ENCODE measurements around the gene SMC4. TPM values are rescaled to one million over a fixed set of nuclear protein-coding genes. Genes with fewer than 3 reads are reported as not detected.

SMC4 gene
- total RNA-seq, 2 experiments from 2014 or later, result 143 to 157 TPM

- H3K27ac Mint-ChIP-seq, result peak overlapping the region; percentile 98
- ChIA-PET CTCF (interaction anchor here (0.9 to 1.4 kb wide), 2 partner anchors 12 to 49 kb away, joined by 3 to 9 read pairs; partner anchors contain the start of gene TRIM59), POLR2A (interaction anchor here (0.7 to 2.3 kb wide), 6 partner anchors 9 to 821 kb away, joined by 3 to 31 read pairs (median 6); partner anchors contain the start of genes IL12A, NMD3 and TRIM59)
- H3K4me1 Mint-ChIP-seq (ENCODE audit: low read depth), result peaks cover 44% of the 10 kb centered on the region
- peak overlapping the region; percentile 98 for H3K4me3 Mint-ChIP-seq
- DNase-seq, result peak; percentile 46
- intact Hi-C loops (cut with micrococcal nuclease), result loop anchor here (5.0 kb wide), 1 partner anchor 413 kb away; the partner anchor contains the start of gene IL12A
- H3K9me3 Mint-ChIP-seq, result no peaks in the 10 kb centered on the region
- H3K36me3 Mint-ChIP-seq, result peaks cover 49% of the 10 kb centered on the region
- peaks cover 4% of the 10 kb centered on the region for H3K27me3 Mint-ChIP-seq
Measured at GRCh38 chr3:160400030-160400701, 716 bp downstream of the SMC4 start.

GRCh38 chr3:160400702-160401150 lies 1.3 kb downstream of the SMC4 start:
- peaks cover 52% of the 10 kb centered on the region for H3K36me3 Mint-ChIP-seq
- H3K4me1 Mint-ChIP-seq (ENCODE audit: low read depth), result peaks cover 41% of the 10 kb centered on the region
- CTCF ChIA-PET, result interaction anchor here (0.9 to 1.4 kb wide), 2 partner anchors 12 to 49 kb away, joined by 3 to 9 read pairs; partner anchors contain the start of gene TRIM59
- intact Hi-C loops (cut with micrococcal nuclease), result loop anchor here (5.0 kb wide), 1 partner anchor 413 kb away; the partner anchor contains the start of gene IL12A
- H3K27me3 Mint-ChIP-seq, result peaks cover 4% of the 10 kb centered on the region
- peak overlapping the region; percentile 98 for H3K27ac Mint-ChIP-seq
- POLR2A ChIA-PET, result interaction anchor here (1.0 to 2.3 kb wide), 5 partner anchors 9 to 412 kb away, joined by 3 to 31 read pairs (median 6); partner anchors contain the start of genes IL12A and TRIM59
- peak; percentile 33 for DNase-seq
- H3K4me3 Mint-ChIP-seq, result peak overlapping the region; percentile 98
- H3K9me3 Mint-ChIP-seq, result no peaks in the 10 kb centered on the region

- CTCF ChIA-PET, result interaction anchor here (0.5 to 1.3 kb wide), 2 partner anchors 12 to 1670 kb away, joined by 3 to 7 read pairs; no protein-coding TSS in a partner anchor
- POLR2A ChIA-PET, result interaction anchor here (1.0 to 2.6 kb wide), 2 partner anchors 45 to 47 kb away, joined by 3 to 15 read pairs; partner anchors contain the start of gene TRIM59
- Mint-ChIP-seq H3K4me1 (ENCODE audit: low read depth) (peaks cover 40% of the 10 kb centered on the region), H3K27ac (peak overlapping the region; percentile 84), H3K27me3 (peaks cover 4% of the 10 kb centered on the region), H3K9me3 (no peaks in the 10 kb centered on the region), H3K36me3 (peaks cover 58% of the 10 kb centered on the region), H3K4me3 (peak overlapping the region; percentile 98)
- peak; percentile 27 for DNase-seq
- intact Hi-C loops (cut with micrococcal nuclease), result loop anchor here (5.0 kb wide), 1 partner anchor 414 kb away; the partner anchor contains the start of gene IL12A
Measured at GRCh38 chr3:160401291-160402095, 2.0 kb downstream of the SMC4 start.

GRCh38 chr3:160402221-160403027 lies 3.0 kb downstream of the SMC4 start:
- POLR2A ChIA-PET, result interaction anchor here (2.6 kb wide), 1 partner anchor 46 kb away, joined by 15 read pairs; the partner anchor contains the start of gene TRIM59
- peaks cover 34% of the 10 kb centered on the region for H3K4me1 Mint-ChIP-seq (ENCODE audit: low read depth)
- H3K9me3 Mint-ChIP-seq, result no peaks in the 10 kb centered on the region
- intact Hi-C loops (cut with micrococcal nuclease), result loop anchor here (5.0 kb wide), 1 partner anchor 415 kb away; the partner anchor contains the start of gene IL12A
- peaks cover 4% of the 10 kb centered on the region for H3K27me3 Mint-ChIP-seq
- H3K4me3 Mint-ChIP-seq, result peak overlapping the region; percentile 98
- no peak for DNase-seq
- H3K36me3 Mint-ChIP-seq, result peaks cover 58% of the 10 kb centered on the region
- H3K27ac Mint-ChIP-seq, result peak overlapping the region; percentile 35
- CTCF ChIA-PET, result interaction anchor here (0.8 to 1.8 kb wide), 6 partner anchors 10 to 370 kb away, joined by 3 to 10 read pairs (median 4); partner anchors contain the start of gene TRIM59

GRCh38 chr3:160403028-160403545 lies 3.6 kb downstream of the SMC4 start:
- H3K36me3 Mint-ChIP-seq, result peaks cover 62% of the 10 kb centered on the region
- no peak for DNase-seq
- peak overlapping the region; percentile 98 for H3K4me3 Mint-ChIP-seq
- peaks cover 32% of the 10 kb centered on the region for H3K4me1 Mint-ChIP-seq (ENCODE audit: low read depth)
- CTCF ChIA-PET, result interaction anchor here (0.8 to 1.8 kb wide), 5 partner anchors 10 to 371 kb away, joined by 3 to 10 read pairs (median 3); partner anchors contain the start of gene TRIM59
- intact Hi-C loops (cut with micrococcal nuclease), result loop anchor here (5.0 kb wide), 1 partner anchor 416 kb away; the partner anchor contains the start of gene IL12A
- POLR2A ChIA-PET, result interaction anchor here (2.6 kb wide), 1 partner anchor 46 kb away, joined by 15 read pairs; the partner anchor contains the start of gene TRIM59
- peak overlapping the region; percentile 21 for H3K27ac Mint-ChIP-seq
- peaks cover 4% of the 10 kb centered on the region for H3K27me3 Mint-ChIP-seq
- no peaks in the 10 kb centered on the region for H3K9me3 Mint-ChIP-seq

- POLR2A ChIA-PET, result interaction anchor here (2.6 kb wide), 1 partner anchor 45 kb away, joined by 15 read pairs; the partner anchor contains the start of gene TRIM59
- peaks cover 28% of the 10 kb centered on the region for H3K4me1 Mint-ChIP-seq (ENCODE audit: low read depth)
- DNase-seq, result no peak
- CTCF ChIA-PET, result interaction anchor here (1.1 to 1.8 kb wide), 3 partner anchors 9 to 372 kb away, joined by 3 to 10 read pairs (median 3); no protein-coding TSS in a partner anchor
- H3K27ac Mint-ChIP-seq, result peak overlapping the region; percentile 69
- peaks cover 67% of the 10 kb centered on the region for H3K36me3 Mint-ChIP-seq
- peak overlapping the region; percentile 66 for H3K4me3 Mint-ChIP-seq
- intact Hi-C loops (cut with micrococcal nuclease), result loop anchor here (5.0 kb wide), 1 partner anchor 417 kb away; the partner anchor contains the start of gene IL12A
- H3K27me3 Mint-ChIP-seq, result peaks cover 4% of the 10 kb centered on the region
- H3K9me3 Mint-ChIP-seq, result no peaks in the 10 kb centered on the region
Measured at GRCh38 chr3:160403796-160404470, 4.5 kb downstream of the SMC4 start.

- H3K27me3 Mint-ChIP-seq, result no peaks in the 10 kb centered on the region
- DNase-seq, result no peak
- H3K4me1 Mint-ChIP-seq (ENCODE audit: low read depth), result peaks cover 8% of the 10 kb centered on the region
- ChIA-PET CTCF (no interaction called here), POLR2A (interaction anchor here (0.9 to 1.7 kb wide), 3 partner anchors 9 to 40 kb away, joined by 3 to 6 read pairs (median 3); partner anchors contain the start of genes SMC4 and TRIM59)
- H3K36me3 Mint-ChIP-seq, result peaks cover 40% of the 10 kb centered on the region
- intact Hi-C loops (cut with micrococcal nuclease), result no loop called here
- H3K27ac Mint-ChIP-seq, result no peak overlapping the region
- H3K4me3 Mint-ChIP-seq, result no peak overlapping the region
- no peaks in the 10 kb centered on the region for H3K9me3 Mint-ChIP-seq
Measured at GRCh38 chr3:160409812-160410610, 10.6 kb downstream of the SMC4 start.

GRCh38 chr3:160412477-160412876 lies 13.0 kb downstream of the SMC4 start:
- no peak overlapping the region for H3K4me3 Mint-ChIP-seq
- no peak for DNase-seq
- H3K9me3 Mint-ChIP-seq, result no peaks in the 10 kb centered on the region
- no peaks in the 10 kb centered on the region for H3K27me3 Mint-ChIP-seq
- CTCF ChIA-PET, result interaction anchor here (1.1 to 3.9 kb wide), 12 partner anchors 9 to 528 kb away, joined by 3 to 30 read pairs (median 6); partner anchors contain the start of gene SMC4
- H3K4me1 Mint-ChIP-seq (ENCODE audit: low read depth), result peaks cover 14% of the 10 kb centered on the region
- no peak overlapping the region for H3K27ac Mint-ChIP-seq
- intact Hi-C loops (cut with micrococcal nuclease), result no loop called here
- H3K36me3 Mint-ChIP-seq, result peaks cover 49% of the 10 kb centered on the region
- POLR2A ChIA-PET, result interaction anchor here (1.0 to 1.8 kb wide), 4 partner anchors 13 to 42 kb away, joined by 3 to 7 read pairs (median 4); partner anchors contain the start of genes SMC4 and TRIM59

- Mint-ChIP-seq H3K9me3 (no peaks in the 10 kb centered on the region), H3K27ac (peak overlapping the region; percentile 33), H3K4me3 (no peak overlapping the region), H3K27me3 (no peaks in the 10 kb centered on the region), H3K4me1 (ENCODE audit: low read depth) (peaks cover 16% of the 10 kb centered on the region), H3K36me3 (peaks cover 48% of the 10 kb centered on the region)
- peak; percentile 71 for DNase-seq
- intact Hi-C loops (cut with micrococcal nuclease), result loop anchor here (1.0 kb wide), 3 partner anchors 14 to 381 kb away; partner anchors contain the start of genes IFT80 and SMC4
- CTCF ChIA-PET, result interaction anchor here (0.6 to 3.9 kb wide), 24 partner anchors 8 to 529 kb away, joined by 3 to 30 read pairs (median 5); partner anchors contain the start of genes IFT80, IL12A, SMC4 and TRIM59
- POLR2A ChIA-PET, result interaction anchor here (1.2 kb wide), 1 partner anchor 22 kb away, joined by 3 read pairs; no protein-coding TSS in a partner anchor
Measured at GRCh38 chr3:160413613-160414248, 14.3 kb downstream of the SMC4 start.
